ENCODE measurements around the gene TMEM212. TPM values are rescaled to one million over a fixed set of nuclear protein-coding genes. Genes with fewer than 3 reads are reported as not detected.

Gene TMEM212
- total and polyA plus RNA-seq, 2 donors (not counting 3 experiments of a cell fraction or from before 2014, with no cell fraction given) = not detected

- no peak overlapping the region for H2AFZ ChIP-seq (ENCODE audit: low read depth, low read length)
- FAIRE-seq (no peak), DNase-seq (ENCODE audit: low read depth, low spot score) (no peak)
- H3K9ac ChIP-seq (replicated peaks; ENCODE audit: extremely low read depth, insufficient read depth, low read length) = no peak overlapping the region
- H3K4me2 ChIP-seq (ENCODE audit: insufficient read depth, low read length) = no peak overlapping the region
- H3K27ac ChIP-seq (ENCODE audit: insufficient read depth, low read depth, low read length) = no peak overlapping the region
- ChIA-PET CTCF (interaction anchor here (0.5 to 1.0 kb wide), 2 partner anchors 13 to 152 kb away, joined by 3 read pairs; no protein-coding TSS in a partner anchor), POLR2A (no interaction called here)
- H3K36me3 ChIP-seq (ENCODE audit: control insufficient read depth in 2 of 2, extremely low read depth in 1 of 2, insufficient read depth in 2 of 2, low read length in 2 of 2) = no peaks in the 10 kb centered on the region
- no peaks in the 10 kb centered on the region for H4K20me1 ChIP-seq (replicated peaks; ENCODE audit: control insufficient read depth, extremely low read depth, insufficient read depth, low read length)
- no peak overlapping the region for H3K4me3 ChIP-seq (replicated peaks in 1 of 3; ENCODE audit: insufficient read depth in 1 of 3, low read depth in 1 of 3, low read length in 3 of 3)
- dilution Hi-C loops (cut with MboI; ENCODE audit: extremely low pct_ligation_motif_present, low sequenced_read_pairs) = no loop called here
- H3K79me2 ChIP-seq (ENCODE audit: control insufficient read depth, insufficient read depth, low read length) = no peaks in the 10 kb centered on the region
- no peaks in the 10 kb centered on the region for H3K27me3 ChIP-seq (ENCODE audit: control insufficient read depth in 2 of 2, insufficient read depth in 2 of 2, low read length in 2 of 2)
- BruUV-seq (replicated peaks) = no TSS peak
- H3K9me3 ChIP-seq (replicated peaks; ENCODE audit: control insufficient read depth, insufficient read depth, low read length) = no peaks in the 10 kb centered on the region
- H3K9me1 ChIP-seq (replicated peaks; ENCODE audit: control insufficient read depth, extremely low read depth, insufficient read depth, low read length) = no peaks in the 10 kb centered on the region
- intact Hi-C loops (cut with micrococcal nuclease) = no loop called here
- TF ChIP-seq, protein P1, sequence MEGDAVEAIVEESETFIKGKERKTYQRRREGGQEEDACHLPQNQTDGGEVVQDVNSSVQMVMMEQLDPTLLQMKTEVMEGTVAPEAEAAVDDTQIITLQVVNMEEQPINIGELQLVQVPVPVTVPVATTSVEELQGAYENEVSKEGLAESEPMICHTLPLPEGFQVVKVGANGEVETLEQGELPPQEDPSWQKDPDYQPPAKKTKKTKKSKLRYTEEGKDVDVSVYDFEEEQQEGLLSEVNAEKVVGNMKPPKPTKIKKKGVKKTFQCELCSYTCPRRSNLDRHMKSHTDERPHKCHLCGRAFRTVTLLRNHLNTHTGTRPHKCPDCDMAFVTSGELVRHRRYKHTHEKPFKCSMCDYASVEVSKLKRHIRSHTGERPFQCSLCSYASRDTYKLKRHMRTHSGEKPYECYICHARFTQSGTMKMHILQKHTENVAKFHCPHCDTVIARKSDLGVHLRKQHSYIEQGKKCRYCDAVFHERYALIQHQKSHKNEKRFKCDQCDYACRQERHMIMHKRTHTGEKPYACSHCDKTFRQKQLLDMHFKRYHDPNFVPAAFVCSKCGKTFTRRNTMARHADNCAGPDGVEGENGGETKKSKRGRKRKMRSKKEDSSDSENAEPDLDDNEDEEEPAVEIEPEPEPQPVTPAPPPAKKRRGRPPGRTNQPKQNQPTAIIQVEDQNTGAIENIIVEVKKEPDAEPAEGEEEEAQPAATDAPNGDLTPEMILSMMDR (IDR thresholded peaks at IDR 0.05; ENCODE audit: extremely low read depth in 1 of 2, insufficient read depth in 1 of 2, low read depth in 1 of 2, low read length in 2 of 2) = no peak
- TF ChIP-seq POLR2A (IDR thresholded peaks at IDR 0.05; ENCODE audit: low read depth, low read length) (no peak), MYC (IDR thresholded peaks at IDR 0.05; ENCODE audit: low read depth, low read length) (no peak), JUN (IDR thresholded peaks at IDR 0.05; ENCODE audit: borderline replicate concordance, insufficient read depth, insufficient read length, low read depth) (no peak), FOS (IDR thresholded peaks at IDR 0.05; ENCODE audit: borderline replicate concordance, insufficient read depth, low read length) (no peak), GATA2 (IDR thresholded peaks at IDR 0.05; ENCODE audit: insufficient read depth, insufficient read length, low read depth, low read length) (no peak), EZH2 (IDR thresholded peaks at IDR 0.05; ENCODE audit: borderline replicate concordance, low read depth, low read length, severe bottlenecking) (no peak)
- TF ChIP-seq, protein P2, sequence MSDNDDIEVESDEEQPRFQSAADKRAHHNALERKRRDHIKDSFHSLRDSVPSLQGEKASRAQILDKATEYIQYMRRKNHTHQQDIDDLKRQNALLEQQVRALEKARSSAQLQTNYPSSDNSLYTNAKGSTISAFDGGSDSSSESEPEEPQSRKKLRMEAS (IDR thresholded peaks at IDR 0.05; ENCODE audit: insufficient read depth, insufficient read length) = no peak
- H3K4me1 ChIP-seq (ENCODE audit: control insufficient read depth, extremely low read depth, insufficient read depth, low read length) = peaks cover 36% of the 10 kb centered on the region
These were observed 4.6 kb downstream of the TMEM212 start for GRCh38 chr3:171847595-171848259.

Data from endothelial cell of umbilical vein (primary cell).